Measurements from ENCODE around the gene CEP112.

The CEP112 gene

DNA sequence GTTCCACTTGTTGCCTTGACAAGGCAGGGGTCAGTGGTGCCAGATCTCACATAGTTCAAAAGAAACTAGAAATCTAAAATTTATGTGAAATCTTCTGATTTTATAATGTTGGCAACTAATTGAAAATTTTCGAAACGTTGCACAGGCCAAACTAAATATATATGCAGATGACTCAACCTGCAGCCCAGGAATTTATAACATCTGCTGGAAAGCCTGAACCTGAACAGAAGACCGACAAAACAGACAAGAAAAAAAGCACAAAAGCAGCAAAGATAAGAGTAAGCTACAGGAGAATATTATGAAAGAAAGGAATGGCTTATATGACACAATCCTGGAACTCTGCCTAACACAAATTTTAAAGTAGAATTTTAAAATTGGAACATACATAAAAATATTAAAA is 207.6 kb downstream of the CEP112 start:
- POLR2A ChIA-PET = no interaction called here
- H3K4me3 ChIP-seq (ENCODE audit: low read depth, low read length) = no peak overlapping the region
- CTCF ChIA-PET = interaction anchor here (0.6 to 1.6 kb wide), 4 partner anchors 155 to 707 kb away, joined by 3 to 4 read pairs (median 3); no protein-coding TSS in a partner anchor
- DNase-seq (ENCODE audit: low read depth, low spot score) = no peak
- TF ChIP-seq, protein P1, sequence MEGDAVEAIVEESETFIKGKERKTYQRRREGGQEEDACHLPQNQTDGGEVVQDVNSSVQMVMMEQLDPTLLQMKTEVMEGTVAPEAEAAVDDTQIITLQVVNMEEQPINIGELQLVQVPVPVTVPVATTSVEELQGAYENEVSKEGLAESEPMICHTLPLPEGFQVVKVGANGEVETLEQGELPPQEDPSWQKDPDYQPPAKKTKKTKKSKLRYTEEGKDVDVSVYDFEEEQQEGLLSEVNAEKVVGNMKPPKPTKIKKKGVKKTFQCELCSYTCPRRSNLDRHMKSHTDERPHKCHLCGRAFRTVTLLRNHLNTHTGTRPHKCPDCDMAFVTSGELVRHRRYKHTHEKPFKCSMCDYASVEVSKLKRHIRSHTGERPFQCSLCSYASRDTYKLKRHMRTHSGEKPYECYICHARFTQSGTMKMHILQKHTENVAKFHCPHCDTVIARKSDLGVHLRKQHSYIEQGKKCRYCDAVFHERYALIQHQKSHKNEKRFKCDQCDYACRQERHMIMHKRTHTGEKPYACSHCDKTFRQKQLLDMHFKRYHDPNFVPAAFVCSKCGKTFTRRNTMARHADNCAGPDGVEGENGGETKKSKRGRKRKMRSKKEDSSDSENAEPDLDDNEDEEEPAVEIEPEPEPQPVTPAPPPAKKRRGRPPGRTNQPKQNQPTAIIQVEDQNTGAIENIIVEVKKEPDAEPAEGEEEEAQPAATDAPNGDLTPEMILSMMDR (IDR thresholded peaks at IDR 0.05; ENCODE audit: insufficient read depth, low read length, missing control alignments) = no peak

DNA sequence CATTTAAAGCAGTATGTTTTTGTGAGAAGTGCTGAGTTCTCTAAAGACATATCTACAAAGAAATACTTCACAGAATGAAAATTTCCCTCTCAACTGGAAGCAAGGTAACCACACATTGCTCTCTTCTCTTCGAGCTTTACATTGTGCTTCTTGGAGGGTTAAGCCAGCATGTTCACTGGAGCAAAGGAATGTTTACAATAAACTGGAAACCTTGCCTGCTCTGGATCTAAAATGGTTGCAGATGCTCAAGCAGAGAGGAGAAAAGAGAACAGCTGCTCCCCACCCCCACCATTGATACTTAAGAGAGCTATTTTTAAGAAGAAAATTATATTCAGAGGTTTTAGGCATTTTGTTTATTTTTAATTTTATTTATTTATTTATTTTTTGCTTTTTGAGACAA is 213.1 kb downstream of the CEP112 start:
- no peak overlapping the region for H3K4me3 ChIP-seq (ENCODE audit: low read depth, low read length)
- ChIA-PET POLR2A (no interaction called here), CTCF (interaction anchor here (0.6 to 1.3 kb wide), 3 partner anchors 9 to 747 kb away, joined by 3 to 5 read pairs (median 4); no protein-coding TSS in a partner anchor)
- TF ChIP-seq, protein P1 (IDR thresholded peaks at IDR 0.05; ENCODE audit: insufficient read depth, low read length, missing control alignments) = no peak
- no peak for DNase-seq (ENCODE audit: low read depth, low spot score)

GRCh38 chr17:65977041-65977440 is 214.9 kb downstream of the CEP112 start:
- H3K4me3 ChIP-seq (ENCODE audit: low read depth, low read length) = no peak overlapping the region
- ChIA-PET CTCF (no interaction called here), POLR2A (no interaction called here)
- no peak for DNase-seq (ENCODE audit: low read depth, low spot score)
- TF ChIP-seq, protein P1 (IDR thresholded peaks at IDR 0.05; ENCODE audit: insufficient read depth, low read length, missing control alignments) = no peak

- DNase-seq (ENCODE audit: low read depth, low spot score) = no peak
These were observed 216.1 kb downstream of the CEP112 start for GRCh38 chr17:65975878-65976277.

DNA sequence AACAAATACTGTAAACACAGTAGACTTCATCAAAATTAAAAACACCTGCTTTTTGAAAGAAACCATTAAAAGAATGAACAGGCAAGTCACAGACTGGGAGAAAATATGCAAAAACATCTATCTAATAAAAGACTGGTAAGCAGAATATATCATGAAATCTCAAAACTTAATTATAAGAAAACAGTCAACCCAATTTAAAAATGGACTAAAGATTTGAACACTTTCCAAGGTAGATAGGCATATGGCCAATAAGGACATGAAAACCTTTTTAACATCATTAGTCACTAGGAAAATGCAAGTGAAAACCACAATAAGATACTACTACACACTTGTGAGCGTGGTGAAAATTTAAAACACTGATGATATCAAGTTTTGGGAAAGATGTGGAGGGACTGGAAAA is 218.7 kb downstream of the CEP112 start:
- TF ChIP-seq, protein P1 (IDR thresholded peaks at IDR 0.05; ENCODE audit: insufficient read depth, low read length, missing control alignments) = no peak
- H3K4me3 ChIP-seq (ENCODE audit: low read depth, low read length) = no peak overlapping the region
- CTCF ChIA-PET = no interaction called here
- no peak for DNase-seq (ENCODE audit: low read depth, low spot score)
- POLR2A ChIA-PET = no interaction called here

More at GRCh38 chr17:65975878-65976277, 216.1 kb downstream of the CEP112 start:
- ChIA-PET CTCF (no interaction called here), POLR2A (no interaction called here)
- no peak overlapping the region for H3K4me3 ChIP-seq (ENCODE audit: low read depth, low read length)
- TF ChIP-seq, protein P1 (IDR thresholded peaks at IDR 0.05; ENCODE audit: insufficient read depth, low read length, missing control alignments) = no peak

GRCh38 chr17:65967372-65967771 is 224.6 kb downstream of the CEP112 start:
- no peak for DNase-seq (ENCODE audit: low read depth, low spot score)
- CTCF ChIA-PET = interaction anchor here (1.4 kb wide), 1 partner anchor 672 kb away, joined by 4 read pairs; no protein-coding TSS in a partner anchor
- POLR2A ChIA-PET = no interaction called here
- no peak overlapping the region for H3K4me3 ChIP-seq (ENCODE audit: low read depth, low read length)
- TF ChIP-seq, protein P1 (IDR thresholded peaks at IDR 0.05; ENCODE audit: insufficient read depth, low read length, missing control alignments) = no peak
